Ishikawa (cell line): ENCODE measurements around the gene CDK6.

Experiments used
- CEBPB ChIP-seq: IDR thresholded peaks from 2 replicates; pipeline ENCODE4 v1.6.1; 2012
- CREB1 ChIP-seq: IDR thresholded peaks from 2 replicates; pipeline ENCODE4 v1.6.1; 2012; ENCODE audit warnings: low read depth
- EGR1 ChIP-seq: IDR thresholded peaks from 2 replicates; pipeline ENCODE4 v1.6.1; 2012
- EP300 ChIP-seq: IDR thresholded peaks from 2 replicates; pipeline ENCODE4 v1.6.1; 2012; ENCODE audit warnings: borderline replicate concordance
- FOXM1 ChIP-seq: IDR thresholded peaks from 2 replicates; pipeline ENCODE4 v1.6.1; 2012; ENCODE audit warnings: low read depth, borderline replicate concordance
- NFIC ChIP-seq: IDR thresholded peaks from 2 replicates; pipeline ENCODE4 v1.6.1; 2012
- RAD21 ChIP-seq: IDR thresholded peaks from 2 replicates; pipeline ENCODE4 v1.6.1; 2012; ENCODE audit warnings: low read depth
- TAF1 ChIP-seq: IDR thresholded peaks from 2 replicates; pipeline ENCODE4 v1.6.1; 2012; ENCODE audit warnings: low read depth, mild to moderate bottlenecking
- TCF12 ChIP-seq: IDR thresholded peaks from 2 replicates; pipeline ENCODE4 v1.6.1; 2012; ENCODE audit warnings: low read depth
- TEAD4 ChIP-seq: IDR thresholded peaks from 2 replicates; pipeline ENCODE4 v1.6.1; 2012
- YY1 ChIP-seq: IDR thresholded peaks from 2 replicates; pipeline ENCODE4 v1.6.1; 2012; ENCODE audit warnings: low read depth
- ZBTB7A ChIP-seq: IDR thresholded peaks from 2 replicates; pipeline ENCODE4 v1.6.1; 2012; ENCODE audit warnings: low read depth
- TF ChIP-seq, protein P1 (sequence below): IDR thresholded peaks from 2 replicates; pipeline ENCODE4 v1.6.1; 2012; ENCODE audit warnings: low read depth, mild to moderate bottlenecking
- TF ChIP-seq, protein P2 (sequence below): IDR thresholded peaks from 2 replicates; pipeline ENCODE4 v1.6.1; 2012
- TF ChIP-seq, protein P3 (sequence below): IDR thresholded peaks from 2 replicates; pipeline ENCODE4 v1.6.1; 2012

The CDK6 gene

DNA sequence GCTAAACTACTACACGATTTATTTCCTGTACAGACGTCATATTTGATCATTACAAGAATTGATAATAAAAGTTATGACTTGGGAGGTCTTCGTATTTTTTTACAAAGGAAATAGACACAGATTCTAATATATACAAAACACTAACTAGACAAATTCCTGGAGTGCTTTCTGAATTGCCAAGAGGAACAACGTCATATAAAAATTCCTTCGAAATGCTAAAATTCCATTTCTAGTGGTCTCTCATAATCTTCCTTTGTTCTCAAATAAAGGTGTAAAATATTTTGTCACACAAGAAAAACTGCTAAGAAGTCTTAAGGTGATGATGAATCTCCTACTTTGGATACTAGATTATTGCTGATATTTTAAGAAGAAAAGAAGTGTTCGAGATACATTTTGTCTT, 85.4 kb downstream of the CDK6 start:
- TF ChIP-seq, protein P1, sequence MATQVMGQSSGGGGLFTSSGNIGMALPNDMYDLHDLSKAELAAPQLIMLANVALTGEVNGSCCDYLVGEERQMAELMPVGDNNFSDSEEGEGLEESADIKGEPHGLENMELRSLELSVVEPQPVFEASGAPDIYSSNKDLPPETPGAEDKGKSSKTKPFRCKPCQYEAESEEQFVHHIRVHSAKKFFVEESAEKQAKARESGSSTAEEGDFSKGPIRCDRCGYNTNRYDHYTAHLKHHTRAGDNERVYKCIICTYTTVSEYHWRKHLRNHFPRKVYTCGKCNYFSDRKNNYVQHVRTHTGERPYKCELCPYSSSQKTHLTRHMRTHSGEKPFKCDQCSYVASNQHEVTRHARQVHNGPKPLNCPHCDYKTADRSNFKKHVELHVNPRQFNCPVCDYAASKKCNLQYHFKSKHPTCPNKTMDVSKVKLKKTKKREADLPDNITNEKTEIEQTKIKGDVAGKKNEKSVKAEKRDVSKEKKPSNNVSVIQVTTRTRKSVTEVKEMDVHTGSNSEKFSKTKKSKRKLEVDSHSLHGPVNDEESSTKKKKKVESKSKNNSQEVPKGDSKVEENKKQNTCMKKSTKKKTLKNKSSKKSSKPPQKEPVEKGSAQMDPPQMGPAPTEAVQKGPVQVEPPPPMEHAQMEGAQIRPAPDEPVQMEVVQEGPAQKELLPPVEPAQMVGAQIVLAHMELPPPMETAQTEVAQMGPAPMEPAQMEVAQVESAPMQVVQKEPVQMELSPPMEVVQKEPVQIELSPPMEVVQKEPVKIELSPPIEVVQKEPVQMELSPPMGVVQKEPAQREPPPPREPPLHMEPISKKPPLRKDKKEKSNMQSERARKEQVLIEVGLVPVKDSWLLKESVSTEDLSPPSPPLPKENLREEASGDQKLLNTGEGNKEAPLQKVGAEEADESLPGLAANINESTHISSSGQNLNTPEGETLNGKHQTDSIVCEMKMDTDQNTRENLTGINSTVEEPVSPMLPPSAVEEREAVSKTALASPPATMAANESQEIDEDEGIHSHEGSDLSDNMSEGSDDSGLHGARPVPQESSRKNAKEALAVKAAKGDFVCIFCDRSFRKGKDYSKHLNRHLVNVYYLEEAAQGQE, result no peak
- TF ChIP-seq TCF12 (no peak), YY1 (no peak), EGR1 (no peak), RAD21 (no peak), CREB1 (no peak), EP300 (no peak)

DNA sequence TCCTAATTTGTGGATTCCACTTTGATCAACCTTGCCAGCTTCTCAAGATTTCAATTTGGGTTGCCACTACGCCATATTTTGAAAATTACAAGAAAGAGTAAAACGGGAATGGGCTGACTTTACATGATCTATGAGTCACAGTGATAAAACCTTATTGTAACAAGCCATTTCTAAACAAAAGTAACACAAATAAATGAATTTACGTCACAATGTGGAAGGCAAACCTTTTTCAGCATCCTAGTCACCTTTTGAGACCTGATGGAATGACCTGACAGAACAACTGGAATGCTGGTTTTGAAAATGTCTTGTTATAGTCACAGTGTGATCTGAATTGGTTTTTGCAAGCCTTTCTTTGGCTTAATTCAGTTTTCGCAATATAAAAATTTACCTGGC, 85.9 kb downstream of the CDK6 start:
- TF ChIP-seq EP300 (no peak), TCF12 (no peak)

DNA sequence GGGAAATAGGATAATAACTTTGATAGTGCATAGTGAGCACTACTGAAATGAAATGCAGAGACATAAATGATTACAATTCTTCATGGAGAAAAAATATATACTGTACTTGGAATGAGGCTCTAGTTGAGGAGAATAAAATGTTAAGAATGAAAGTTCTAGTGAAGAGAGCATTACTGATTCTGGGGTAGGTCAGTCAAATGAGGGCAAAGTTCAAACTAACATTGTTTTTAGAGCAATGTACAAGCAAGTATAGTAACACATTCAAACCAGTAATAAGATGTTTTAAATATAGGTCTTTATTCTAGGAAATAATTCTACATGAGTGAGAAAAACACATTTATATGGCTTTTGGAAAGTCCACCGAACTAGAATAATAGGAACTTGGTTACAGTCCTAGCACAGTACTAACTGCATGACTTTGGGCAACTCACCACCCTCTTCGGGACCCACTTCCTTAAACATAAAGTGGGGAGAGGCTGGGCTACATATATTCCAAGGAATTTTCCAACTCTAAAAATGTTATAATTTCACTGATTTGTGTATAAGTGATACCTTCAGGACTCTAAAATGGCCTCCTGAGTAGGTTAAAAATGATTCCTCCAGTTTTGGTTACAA, 86.4 kb downstream of the CDK6 start:
- TF ChIP-seq EP300, result no peak
- TF ChIP-seq TAF1, result no peak
- TF ChIP-seq, protein P2, sequence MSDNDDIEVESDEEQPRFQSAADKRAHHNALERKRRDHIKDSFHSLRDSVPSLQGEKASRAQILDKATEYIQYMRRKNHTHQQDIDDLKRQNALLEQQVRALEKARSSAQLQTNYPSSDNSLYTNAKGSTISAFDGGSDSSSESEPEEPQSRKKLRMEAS, result no peak
- no peak for TF ChIP-seq ZBTB7A
- TF ChIP-seq TEAD4, result no peak
- no peak for TF ChIP-seq YY1
- no peak for TF ChIP-seq TCF12
- TF ChIP-seq FOXM1, result no peak
- no peak for TF ChIP-seq CREB1
- TF ChIP-seq RAD21, result no peak
- TF ChIP-seq, protein P1, result no peak
- no peak for TF ChIP-seq NFIC
- TF ChIP-seq EGR1, result no peak

DNA sequence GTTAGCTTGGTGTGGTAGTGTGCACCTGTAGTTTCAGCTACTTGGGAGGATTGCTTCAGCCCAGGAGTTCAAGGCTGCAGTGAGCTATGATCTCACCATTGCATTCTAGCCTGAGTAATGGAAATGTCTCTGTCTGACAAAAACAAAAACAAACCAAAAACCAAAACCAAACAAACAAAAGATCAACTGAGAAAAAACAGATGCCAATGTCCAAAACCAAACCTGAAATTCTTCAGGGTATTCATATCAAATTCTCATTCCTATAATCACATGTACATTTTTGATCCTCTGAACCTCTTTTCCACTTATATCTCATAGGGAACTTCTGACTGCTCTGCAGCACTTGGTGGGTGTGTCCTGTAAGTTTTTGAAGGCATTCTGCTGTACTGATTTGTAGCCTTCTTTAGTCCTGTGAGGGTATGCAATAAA, 87.0 kb downstream of the CDK6 start:
- TF ChIP-seq, protein P2, result no peak
- no peak for TF ChIP-seq RAD21
- TF ChIP-seq FOXM1, result no peak
- no peak for TF ChIP-seq EGR1

DNA sequence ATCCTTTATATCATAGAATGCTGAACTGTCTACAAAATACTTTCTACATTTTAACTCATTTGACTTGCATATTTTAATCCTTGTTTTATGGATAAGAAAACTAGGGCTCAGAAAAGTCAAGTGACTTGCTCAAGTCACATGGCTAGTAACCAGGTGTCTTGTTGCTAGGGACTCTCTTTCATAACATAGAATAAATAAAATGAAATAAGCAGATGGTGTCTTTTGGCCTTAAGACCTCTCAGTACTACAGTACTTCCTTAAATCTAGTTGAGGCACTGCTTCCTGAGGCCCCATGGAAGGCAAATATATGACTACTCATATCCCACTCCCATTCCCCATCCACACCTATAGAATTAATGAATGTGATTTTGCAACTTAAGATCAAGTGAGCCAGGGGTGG, 87.9 kb downstream of the CDK6 start:
- TF ChIP-seq ZBTB7A, result no peak
- TF ChIP-seq YY1, result no peak
- no peak for TF ChIP-seq EGR1
- no peak for TF ChIP-seq NFIC
- TF ChIP-seq FOXM1, result no peak
- TF ChIP-seq, protein P1, result no peak

DNA sequence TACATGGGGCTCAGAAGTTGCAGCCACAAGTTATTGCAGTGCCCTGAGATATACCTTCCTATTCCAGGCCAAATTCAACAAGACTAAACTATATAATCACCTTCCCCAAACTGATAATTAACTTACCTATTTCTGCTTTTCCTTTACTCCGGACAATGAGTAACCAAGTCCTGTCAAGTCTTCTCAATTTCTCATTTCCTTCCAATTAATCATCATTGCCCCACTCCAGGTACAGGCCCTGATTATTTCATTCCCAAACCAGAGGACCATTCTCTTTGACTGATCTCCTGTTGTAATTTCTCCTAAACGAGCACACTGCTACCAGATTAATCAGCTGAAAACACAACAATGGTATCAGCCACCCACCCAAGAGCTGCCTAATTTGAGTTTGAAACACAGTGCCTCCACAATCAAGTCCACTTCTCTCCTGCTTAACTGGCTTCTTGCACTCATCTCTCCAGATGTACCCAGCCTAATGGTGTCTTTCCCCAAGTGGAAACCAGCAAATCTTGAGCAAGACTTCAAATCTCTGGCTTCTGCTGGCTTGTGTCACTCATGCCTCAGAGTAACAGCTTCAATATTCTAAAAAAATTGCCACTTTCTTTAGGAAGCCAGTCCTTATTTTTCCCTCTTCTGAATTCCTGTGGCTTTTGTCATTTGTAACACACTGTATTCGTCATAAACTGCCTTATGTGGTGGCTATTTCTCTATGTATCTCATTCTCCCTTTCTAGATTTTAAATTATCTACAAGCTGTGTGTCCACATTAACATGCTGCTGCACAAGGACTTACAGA, 89.1 kb downstream of the CDK6 start:
- TF ChIP-seq YY1 (no peak), ZBTB7A (no peak), EGR1 (no peak), NFIC (no peak), EP300 (no peak), TEAD4 (no peak), CEBPB (no peak), FOXM1 (no peak), CREB1 (no peak), RAD21 (no peak)
- TF ChIP-seq, protein P2, result no peak
- TF ChIP-seq, protein P3, sequence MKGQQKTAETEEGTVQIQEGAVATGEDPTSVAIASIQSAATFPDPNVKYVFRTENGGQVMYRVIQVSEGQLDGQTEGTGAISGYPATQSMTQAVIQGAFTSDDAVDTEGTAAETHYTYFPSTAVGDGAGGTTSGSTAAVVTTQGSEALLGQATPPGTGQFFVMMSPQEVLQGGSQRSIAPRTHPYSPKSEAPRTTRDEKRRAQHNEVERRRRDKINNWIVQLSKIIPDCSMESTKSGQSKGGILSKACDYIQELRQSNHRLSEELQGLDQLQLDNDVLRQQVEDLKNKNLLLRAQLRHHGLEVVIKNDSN, result no peak
- TF ChIP-seq, protein P1, result no peak
